ENCODE measurements around the gene ZFHX3. TPM values are rescaled to one million over a fixed set of nuclear protein-coding genes. Genes with fewer than 3 reads are reported as not detected.

ZFHX3 gene
- total and polyA plus RNA-seq, 9 of the 15 experiments (the other 6 are each of a cell fraction or from before 2014, with no cell fraction given), result 0.01 to 0.23 (median 0.06) TPM; not detected in 4

- H3K9me1 ChIP-seq (ENCODE audit: control insufficient read depth, insufficient read depth, low read length), result no peaks in the 10 kb centered on the region
- TF ChIP-seq ZNF212 (CRISPR knock-in tag; IDR thresholded peaks at IDR 0.05) (no peak), CSDE1 (IDR thresholded peaks at IDR 0.05) (no peak), ZNF217 (CRISPR knock-in tag; IDR thresholded peaks at IDR 0.05) (no peak)
- H3K4me1 ChIP-seq (replicated peaks in 1 of 2; ENCODE audit: control insufficient read depth in 2 of 2, insufficient read depth in 2 of 2, low read length in 2 of 2), result peaks cover 3 to 13% of the 10 kb centered on the region in 2 experiments; a peak in 3 of 5 replicates
- H2AFZ ChIP-seq (ENCODE audit: low read depth, low read length), result peak overlapping the region; percentile 19; the same call in 1 of the 2 replicates
- no TSS peak for BruUV-seq (replicated peaks)
- H3K9me3 ChIP-seq (replicated peaks; ENCODE audit: control insufficient read depth, insufficient read depth, low read depth, low read length), result no peaks in the 10 kb centered on the region
- no peak overlapping the region for H3K4me3 ChIP-seq
- WGBS (ENCODE audit: insufficient coverage, low coverage, missing lambda C conversion rate), result 10% methylated on average over 5 of the region's 5 CpGs
- peak overlapping the region; percentile 55; the same call in 1 of the 3 replicates for H3K27ac ChIP-seq (ENCODE audit: extremely low read depth, low read depth, low read length)
- intact Hi-C loops (cut with micrococcal nuclease), result no loop called here
- no peaks in the 10 kb centered on the region for H3K79me2 ChIP-seq (ENCODE audit: control insufficient read depth, insufficient read depth, low read length)
- H3K9ac ChIP-seq (ENCODE audit: insufficient read depth in 1 of 2, low read depth in 2 of 2, low read length in 2 of 2), result no peak overlapping the region
- H3K36me3 ChIP-seq (ENCODE audit: control insufficient read depth, insufficient read depth, low read length), result no peaks in the 10 kb centered on the region
- CTCF ChIA-PET (ENCODE audit: low intra/inter-chr PET ratio), result interaction anchor here (0.5 kb wide), 1 partner anchor 10 kb away, joined by 4 read pairs; no protein-coding TSS in a partner anchor
- in situ Hi-C loops (cut with MboI), result no loop called here
- DNase-seq (ENCODE audit: extremely low read depth in 1 of 4, low spot score in 3 of 4) (peak in 2 of 4 experiments; percentile 13 to 19), FAIRE-seq (peak; percentile 23), ATAC-seq (peak; percentile 57)
- peaks cover 8 to 24% of the 10 kb centered on the region in 2 experiments; a peak in 4 of 5 replicates for H3K27me3 ChIP-seq (ENCODE audit: control insufficient read depth in 2 of 2, insufficient read depth in 2 of 2, low read length in 2 of 2)
- POLR2A ChIA-PET, result interaction anchor here (1.2 kb wide), 1 partner anchor 8 kb away, joined by 4 read pairs; no protein-coding TSS in a partner anchor
- H3K4me2 ChIP-seq (ENCODE audit: insufficient read depth, low read length), result peak overlapping the region; percentile 46
- H4K20me1 ChIP-seq (replicated peaks; ENCODE audit: control insufficient read depth, insufficient read depth, low read length), result no peaks in the 10 kb centered on the region
These were observed 10.6 kb downstream of the ZFHX3 start for GRCh38 chr16:73037331-73037745.

GRCh38 chr16:73036074-73036826 lies 11.7 kb downstream of the ZFHX3 start:
- FAIRE-seq, result no peak
- H2AFZ ChIP-seq (ENCODE audit: low read depth, low read length), result no peak overlapping the region
- H3K4me2 ChIP-seq (ENCODE audit: insufficient read depth, low read length), result no peak overlapping the region
- TF ChIP-seq ZNF318 (IDR thresholded peaks at IDR 0.05; ENCODE audit: borderline replicate concordance in 1 of 2, low read depth in 1 of 2) (no peak), ZNF717 (CRISPR knock-in tag; IDR thresholded peaks at IDR 0.05) (no peak), POLR2G (IDR thresholded peaks at IDR 0.05; ENCODE audit: low read depth, low read length) (no peak)

More at GRCh38 chr16:73036074-73036826, 11.7 kb downstream of the ZFHX3 start:
- no peaks in the 10 kb centered on the region for H3K36me3 ChIP-seq (ENCODE audit: control insufficient read depth, insufficient read depth, low read length)
- POLR2A ChIA-PET, result no interaction called here
- intact Hi-C loops (cut with micrococcal nuclease), result no loop called here
- H3K9me1 ChIP-seq (ENCODE audit: control insufficient read depth, insufficient read depth, low read length), result no peaks in the 10 kb centered on the region
- in situ Hi-C loops (cut with MboI), result no loop called here
- no peak overlapping the region for H3K9ac ChIP-seq (ENCODE audit: insufficient read depth in 1 of 2, low read depth in 2 of 2, low read length in 2 of 2)
- BruUV-seq (replicated peaks), result no TSS peak
- ATAC-seq (no peak), DNase-seq (ENCODE audit: extremely low read depth in 1 of 4, low spot score in 3 of 4) (no peak)
- H3K4me1 ChIP-seq (replicated peaks in 1 of 2; ENCODE audit: control insufficient read depth in 2 of 2, insufficient read depth in 2 of 2, low read length in 2 of 2), result peaks cover 3 to 13% of the 10 kb centered on the region in 2 experiments; a peak in 3 of 5 replicates
- H3K4me3 ChIP-seq, result no peak overlapping the region
- no peaks in the 10 kb centered on the region for H3K9me3 ChIP-seq (replicated peaks; ENCODE audit: control insufficient read depth, insufficient read depth, low read depth, low read length)
- H3K27me3 ChIP-seq (ENCODE audit: control insufficient read depth in 2 of 2, insufficient read depth in 2 of 2, low read length in 2 of 2), result peaks cover 10 to 31% of the 10 kb centered on the region in 2 experiments; a peak in 4 of 5 replicates
- H3K27ac ChIP-seq (ENCODE audit: extremely low read depth, low read depth, low read length), result no peak overlapping the region
- no peaks in the 10 kb centered on the region for H3K79me2 ChIP-seq (ENCODE audit: control insufficient read depth, insufficient read depth, low read length)
- CTCF ChIA-PET (ENCODE audit: low intra/inter-chr PET ratio), result no interaction called here
- 40% methylated on average over 15 of the region's 19 CpGs for WGBS (ENCODE audit: insufficient coverage, low coverage, missing lambda C conversion rate)
- H4K20me1 ChIP-seq (replicated peaks; ENCODE audit: control insufficient read depth, insufficient read depth, low read length), result no peaks in the 10 kb centered on the region

Measured in K562 (cell line).